Renal pelvis (tissue), 4 donors: Measurements from ENCODE around the gene DUS2. TPM values are rescaled to one million over a fixed set of nuclear protein-coding genes. Genes with fewer than 3 reads are reported as not detected.
A peak's percentile ranks its signal among the peaks of the same experiment; 100 is the strongest.

Source experiments
- DNase-seq: peaks from one replicate; pipeline ENCODE4 v3.0.0-alpha.2; 2013
- polyA plus RNA-seq, 3 donors: library from polyadenylated mRNA; unstranded; fragments of 120-200 nt; gene quantifications; one replicate each; pipeline ENCODE4 v1.2.1, GENCODE V29; 2013; ENCODE audit not compliant: insufficient read length in 3 of 3

The DUS2 gene
- polyA plus RNA-seq, 3 donors, result 12.3 to 20.4 (median 15.9) TPM

GRCh38 chr16:68040506-68041288, 17.6 kb downstream of the DUS2 start:
- peak; percentile 53 for DNase-seq

GRCh38 chr16:68041783-68042182, 18.7 kb downstream of the DUS2 start:
- no peak for DNase-seq

GRCh38 chr16:68046106-68046505, 23.0 kb downstream of the DUS2 start:
- DNase-seq, result no peak

- no peak for DNase-seq
Measured at GRCh38 chr16:68047987-68048386, 24.9 kb downstream of the DUS2 start.

- DNase-seq, result no peak
Measured at GRCh38 chr16:68049449-68049848, 26.4 kb downstream of the DUS2 start.

GRCh38 chr16:68055395-68055794, 32.3 kb downstream of the DUS2 start:
- no peak for DNase-seq

GRCh38 chr16:68059804-68060203, 36.7 kb downstream of the DUS2 start:
- no peak for DNase-seq

GRCh38 chr16:68061396-68061795, 38.3 kb downstream of the DUS2 start:
- no peak for DNase-seq

GRCh38 chr16:68062910-68063393, 39.9 kb downstream of the DUS2 start:
- DNase-seq, result no peak

GRCh38 chr16:68064791-68065365, 41.8 kb downstream of the DUS2 start:
- no peak for DNase-seq

- DNase-seq, result no peak
Measured at GRCh38 chr16:68065716-68066305, 42.7 kb downstream of the DUS2 start.

- DNase-seq, result no peak
Measured at GRCh38 chr16:68066763-68067162, 43.7 kb downstream of the DUS2 start.

- DNase-seq, result no peak
Measured at GRCh38 chr16:68068926-68069325, 45.8 kb downstream of the DUS2 start.

- DNase-seq, result no peak
Measured at GRCh38 chr16:68069511-68070248, 46.6 kb downstream of the DUS2 start.

GRCh38 chr16:68070249-68070730, 47.2 kb downstream of the DUS2 start:
- no peak for DNase-seq

GRCh38 chr16:68070806-68071517, 47.9 kb downstream of the DUS2 start:
- no peak for DNase-seq

GRCh38 chr16:68071518-68071901, 48.4 kb downstream of the DUS2 start:
- no peak for DNase-seq

- DNase-seq, result no peak
Measured at GRCh38 chr16:68072038-68072695, 49.1 kb downstream of the DUS2 start.

- no peak for DNase-seq
Measured at GRCh38 chr16:68073902-68074760, 51.0 kb downstream of the DUS2 start.
